Activated CD4-positive, alpha-beta T cell treated with anti-CD3 and anti-CD28 coated beads, Interleukin-2, amount 50 U/mL, for 48 hours (primary cell): ENCODE data around the gene GNA14.
A peak's percentile ranks its signal among the peaks of the same experiment; 100 is the strongest.
"Not testable (repeated sequence)": the region's sequence is repeated elsewhere in the genome, so short reads cannot be mapped to it uniquely, and the experiment has no call there.

Experiments used
- DNase-seq, 2 experiments: peaks; one replicate each; pipeline ENCODE4 v3.0.0-alpha.2; 2020

The GNA14 gene

DNA sequence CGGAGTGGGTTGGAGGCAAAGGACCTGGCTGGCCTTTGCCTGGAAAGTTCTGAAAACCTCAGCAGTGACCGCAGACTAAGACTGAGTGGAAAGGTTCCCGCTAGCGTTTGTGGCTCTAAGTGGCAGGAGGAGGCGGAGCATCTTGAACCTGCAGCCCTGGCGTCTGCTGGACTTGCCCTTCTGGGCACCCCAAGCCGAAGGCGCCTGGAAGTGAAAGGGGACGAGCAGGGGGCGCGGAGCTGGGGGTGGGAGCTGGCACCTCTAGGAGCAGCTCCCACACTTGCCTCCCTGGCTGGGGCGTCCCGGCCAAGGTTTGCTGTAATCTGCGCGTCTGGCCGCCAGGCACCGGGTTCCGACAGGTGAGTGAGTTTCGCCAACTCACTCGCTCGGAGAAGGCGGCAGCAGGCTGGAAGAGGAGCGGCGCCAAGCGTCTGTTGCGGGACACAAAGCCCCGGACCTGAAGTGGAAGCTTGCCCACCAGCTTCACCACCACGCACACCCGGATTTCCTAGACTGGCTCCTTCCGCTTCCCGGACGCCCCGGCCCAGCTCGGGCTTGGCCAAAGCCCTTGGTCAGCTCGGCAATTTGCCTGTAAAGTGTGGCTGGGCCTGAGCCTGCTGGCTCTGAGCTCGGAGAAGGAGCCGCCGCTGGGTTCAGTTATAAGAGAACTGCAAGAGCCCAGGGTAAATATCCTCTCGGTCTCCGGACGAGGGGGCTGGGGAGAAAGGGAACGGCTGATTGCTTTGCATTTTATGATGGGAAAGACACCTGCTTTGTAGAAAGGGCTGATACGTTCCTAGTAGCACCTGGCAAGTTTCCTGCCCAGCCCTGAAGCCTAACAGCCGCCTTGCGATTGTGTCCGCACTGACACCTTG, at the start of gene GNA14:
Gene GNA14 (minus strand): TSS at position 89 of the 875 bp plus-strand sequence. CDS start 529 bp downstream, outside the sequence.
- peak; percentile 6 to 16 for DNase-seq

DNA sequence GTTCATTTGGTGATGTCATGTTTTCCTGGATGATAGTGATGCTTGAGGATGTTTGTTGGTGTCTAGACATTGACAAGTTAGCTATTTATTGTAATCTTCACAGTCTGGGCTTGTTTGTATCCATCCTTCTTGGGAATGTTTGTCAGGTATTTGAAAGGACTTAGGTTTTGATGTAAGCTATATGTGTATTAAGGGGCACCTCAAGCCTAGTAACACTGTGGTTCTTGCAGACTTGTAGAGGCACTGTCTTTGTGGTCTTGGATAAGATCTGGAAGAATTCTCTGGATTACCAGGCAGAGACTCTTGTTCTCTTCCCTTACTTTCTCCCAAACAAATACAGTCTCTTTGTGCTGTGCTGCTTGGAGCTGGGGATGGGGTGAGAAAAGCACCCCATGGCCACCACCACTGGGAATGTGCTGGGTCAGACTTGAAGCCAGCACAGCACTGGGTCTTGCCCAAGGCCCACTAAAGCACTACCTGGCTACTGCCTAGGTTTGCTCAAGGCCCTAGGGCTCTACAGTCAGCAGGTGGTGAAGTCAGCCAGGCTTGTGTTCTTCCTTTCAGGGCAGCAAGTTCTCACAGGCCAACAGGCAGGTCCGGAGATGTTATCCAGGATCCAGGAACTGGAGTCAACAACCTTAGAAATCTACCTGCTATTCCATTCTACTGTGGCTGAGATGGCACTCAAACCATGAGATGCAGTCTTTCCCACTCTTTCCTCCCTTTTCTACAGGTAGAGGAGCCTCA, 49.3 kb upstream of the GNA14 start:
- no peak for DNase-seq

GRCh38 chr9:77690723-77691122, 42.6 kb upstream of the GNA14 start:
- DNase-seq, result not testable (repeated sequence)

- not testable (repeated sequence) for DNase-seq
Observed at GRCh38 chr9:77690119-77690518, 42.0 kb upstream of the GNA14 start.

DNA sequence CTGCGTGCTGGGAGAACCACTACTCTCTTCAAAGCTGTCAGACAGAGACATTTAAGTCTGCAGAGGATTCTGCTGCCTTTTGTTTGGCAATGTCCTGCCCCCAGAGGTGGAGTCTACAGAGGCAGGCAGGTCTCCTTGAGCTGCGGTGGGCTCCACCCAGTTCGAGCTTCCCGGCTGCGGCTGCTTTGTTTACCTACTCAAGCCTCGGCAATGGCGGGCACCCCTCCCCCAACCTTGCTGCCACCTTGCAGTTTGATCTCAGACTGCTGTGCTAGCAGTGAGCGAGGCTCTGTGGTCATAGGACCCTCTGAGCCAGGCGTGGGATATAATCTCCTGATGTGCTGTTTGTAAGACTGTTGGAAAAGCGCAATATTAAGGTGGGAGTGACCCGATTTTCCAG, 39.6 kb upstream of the GNA14 start:
- not testable (repeated sequence) for DNase-seq

- DNase-seq, result no peak
Observed at GRCh38 chr9:77680581-77680980, 32.5 kb upstream of the GNA14 start.

- DNase-seq, result no peak
Observed at GRCh38 chr9:77679661-77680368, 31.7 kb upstream of the GNA14 start.

GRCh38 chr9:77679088-77679487, 31.0 kb upstream of the GNA14 start:
- DNase-seq, result no peak

DNA sequence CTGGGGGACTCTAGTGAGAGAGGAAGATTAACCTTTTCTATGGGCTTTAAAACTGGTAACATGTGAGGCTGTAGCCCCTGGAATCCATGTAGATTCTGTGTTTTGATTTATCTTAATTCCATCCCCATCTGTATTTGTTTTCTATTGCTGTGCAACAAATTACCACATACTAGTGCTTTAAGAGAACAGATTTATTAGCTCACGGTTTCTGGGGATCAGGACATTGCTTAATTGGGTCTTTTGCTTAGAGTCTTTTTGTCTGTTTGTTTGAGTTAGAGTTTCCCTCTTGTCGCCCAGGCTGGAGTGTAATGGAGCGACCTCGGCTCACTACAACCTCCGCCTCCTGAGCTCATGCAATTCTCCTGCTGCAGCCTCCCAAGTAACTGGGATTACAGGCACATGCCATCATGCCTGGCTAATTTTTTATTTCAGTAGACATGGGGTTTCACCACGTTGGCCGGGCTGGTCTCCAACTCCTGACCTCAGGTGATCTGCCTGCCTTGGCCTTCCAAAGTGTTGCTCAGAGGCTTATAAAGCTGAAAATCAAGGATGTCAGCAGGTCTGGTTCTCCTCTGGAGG, 29.9 kb upstream of the GNA14 start:
- no peak for DNase-seq

- no peak for DNase-seq
Observed at GRCh38 chr9:77677397-77677796, 29.3 kb upstream of the GNA14 start.

DNA sequence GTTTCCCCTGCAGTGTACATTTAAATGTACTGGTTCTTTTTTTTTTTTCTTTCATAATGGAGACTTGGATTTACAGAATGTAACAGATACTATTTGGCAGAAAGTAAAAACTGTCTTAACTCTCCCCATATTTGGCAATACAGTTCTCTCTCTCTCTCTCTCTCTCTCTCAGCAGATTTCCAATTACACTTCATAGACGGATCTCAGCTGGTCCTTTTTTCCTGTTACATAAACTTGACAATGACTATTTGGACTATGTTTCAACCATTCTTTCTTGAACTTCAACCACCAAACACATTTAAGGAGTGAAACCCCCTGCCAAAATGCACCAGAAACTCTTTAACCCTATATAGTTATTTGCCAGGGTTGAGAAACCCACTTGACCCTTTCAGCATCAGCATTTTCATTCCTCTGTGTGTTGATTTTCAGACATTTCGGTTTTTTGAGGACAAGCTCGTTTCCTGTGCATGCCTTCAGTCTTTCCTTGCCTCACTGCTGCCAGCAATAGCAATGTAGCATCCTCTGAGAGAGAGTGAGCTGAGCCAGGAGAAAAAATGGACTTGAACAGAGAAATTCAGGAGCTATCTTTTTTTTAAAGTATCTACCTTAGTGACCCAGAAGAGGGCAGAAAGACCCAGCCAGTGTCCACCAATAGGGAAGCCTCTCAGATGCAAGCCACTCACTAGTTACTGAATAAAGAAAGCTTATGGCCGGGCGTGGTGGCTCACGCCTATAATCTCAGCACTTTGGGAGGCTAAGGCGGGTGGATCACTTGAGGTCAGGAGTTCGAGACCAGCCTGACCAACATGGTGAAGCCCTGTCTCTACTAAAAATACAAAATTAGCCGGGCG, 26.0 kb upstream of the GNA14 start:
- DNase-seq, result no peak

GRCh38 chr9:77672183-77672582, 24.1 kb upstream of the GNA14 start:
- no peak for DNase-seq

DNA sequence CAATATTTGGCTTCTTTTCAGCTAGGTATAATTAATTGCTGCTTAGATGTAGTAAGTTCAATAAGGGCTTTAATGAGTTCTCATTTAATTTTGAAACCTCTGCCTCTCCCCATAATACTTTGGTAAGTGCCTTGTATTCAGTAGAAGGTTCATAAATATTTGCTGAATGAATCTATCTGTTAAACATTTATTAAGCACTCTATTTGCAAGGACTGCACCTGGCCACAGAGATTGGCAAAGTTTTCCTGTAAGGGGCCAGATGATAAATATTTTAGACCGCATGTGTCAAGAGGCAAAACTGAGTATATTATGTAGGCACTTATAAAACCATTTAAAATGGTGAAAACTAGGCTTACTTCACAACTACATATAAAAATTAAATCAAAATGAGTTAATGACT, 19.0 kb upstream of the GNA14 start:
- no peak for DNase-seq

DNA sequence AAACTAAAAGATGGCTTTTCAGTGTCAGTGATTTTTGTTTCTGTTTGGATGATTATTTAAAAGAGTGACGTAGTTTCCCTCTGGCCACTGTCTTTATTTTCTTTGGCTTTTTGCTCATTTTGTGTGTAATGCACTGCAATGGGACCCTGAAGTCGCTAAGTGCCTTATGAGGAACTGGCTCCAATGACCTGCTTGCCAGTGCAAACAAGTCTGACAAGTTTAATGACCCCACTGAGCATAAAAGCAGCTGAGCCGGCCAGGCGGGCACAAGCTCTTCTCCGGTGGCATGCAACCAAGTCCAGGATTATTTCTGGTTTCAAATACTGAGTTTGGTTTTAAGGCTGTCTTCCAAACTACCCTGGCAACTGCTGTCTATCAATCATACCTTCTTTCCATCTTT, 15.6 kb upstream of the GNA14 start:
- no peak for DNase-seq

GRCh38 chr9:77661566-77662085, 13.5 kb upstream of the GNA14 start:
- DNase-seq, result no peak

- DNase-seq, result no peak
Observed at GRCh38 chr9:77659926-77660325, 11.8 kb upstream of the GNA14 start.

DNA sequence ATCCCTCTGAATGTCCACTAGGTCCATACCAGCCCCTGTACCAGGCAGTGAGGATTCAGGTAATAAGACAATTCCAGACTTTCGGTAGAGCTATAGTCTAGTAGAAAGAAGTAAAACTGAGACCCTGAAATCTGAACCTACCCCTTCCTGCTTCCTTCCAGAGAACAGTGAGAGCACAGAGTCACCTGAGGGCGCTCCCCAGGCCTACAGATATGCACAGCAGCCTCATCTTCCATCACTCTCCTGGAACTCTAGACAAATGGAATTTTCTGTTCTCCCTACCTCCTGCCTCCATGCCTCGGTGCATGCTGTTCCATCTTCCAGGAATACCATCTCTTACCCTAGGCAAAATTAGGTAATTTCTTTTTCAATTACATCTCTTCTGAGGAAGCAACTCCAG, 3.1 kb upstream of the GNA14 start:
- DNase-seq, result no peak

DNA sequence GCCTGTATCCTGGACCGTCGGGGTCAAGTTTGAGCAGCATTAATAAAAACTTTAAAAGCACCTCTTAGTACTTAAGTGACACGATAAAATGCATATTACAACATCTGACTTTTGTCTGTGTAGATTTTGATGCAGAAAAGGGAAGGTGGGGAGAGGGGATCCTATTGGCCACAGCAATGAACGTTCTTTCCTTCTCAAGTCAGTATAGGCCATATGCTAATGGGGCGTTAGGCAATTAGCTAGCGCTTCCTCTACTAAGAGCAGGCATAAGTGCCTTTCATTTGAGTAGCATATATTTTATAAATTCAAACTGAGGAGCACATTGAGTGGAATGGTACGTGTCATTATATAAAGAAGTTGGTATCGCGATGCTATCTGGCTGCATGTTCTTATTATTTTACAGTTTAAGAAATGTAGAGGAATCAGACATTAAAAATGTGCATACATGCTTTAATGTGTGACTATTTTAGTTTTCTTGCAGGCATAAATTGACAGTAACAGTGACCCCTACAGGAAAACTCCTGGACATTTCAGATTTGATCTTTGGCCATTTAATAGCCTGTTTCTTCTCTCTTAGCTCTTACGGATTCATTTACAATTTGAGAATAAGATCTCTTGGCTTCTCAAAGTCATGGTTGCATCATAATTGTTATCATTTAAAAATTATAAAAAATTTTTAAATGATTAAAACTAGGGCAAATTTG, 1.1 kb upstream of the GNA14 start:
- no peak for DNase-seq

DNA sequence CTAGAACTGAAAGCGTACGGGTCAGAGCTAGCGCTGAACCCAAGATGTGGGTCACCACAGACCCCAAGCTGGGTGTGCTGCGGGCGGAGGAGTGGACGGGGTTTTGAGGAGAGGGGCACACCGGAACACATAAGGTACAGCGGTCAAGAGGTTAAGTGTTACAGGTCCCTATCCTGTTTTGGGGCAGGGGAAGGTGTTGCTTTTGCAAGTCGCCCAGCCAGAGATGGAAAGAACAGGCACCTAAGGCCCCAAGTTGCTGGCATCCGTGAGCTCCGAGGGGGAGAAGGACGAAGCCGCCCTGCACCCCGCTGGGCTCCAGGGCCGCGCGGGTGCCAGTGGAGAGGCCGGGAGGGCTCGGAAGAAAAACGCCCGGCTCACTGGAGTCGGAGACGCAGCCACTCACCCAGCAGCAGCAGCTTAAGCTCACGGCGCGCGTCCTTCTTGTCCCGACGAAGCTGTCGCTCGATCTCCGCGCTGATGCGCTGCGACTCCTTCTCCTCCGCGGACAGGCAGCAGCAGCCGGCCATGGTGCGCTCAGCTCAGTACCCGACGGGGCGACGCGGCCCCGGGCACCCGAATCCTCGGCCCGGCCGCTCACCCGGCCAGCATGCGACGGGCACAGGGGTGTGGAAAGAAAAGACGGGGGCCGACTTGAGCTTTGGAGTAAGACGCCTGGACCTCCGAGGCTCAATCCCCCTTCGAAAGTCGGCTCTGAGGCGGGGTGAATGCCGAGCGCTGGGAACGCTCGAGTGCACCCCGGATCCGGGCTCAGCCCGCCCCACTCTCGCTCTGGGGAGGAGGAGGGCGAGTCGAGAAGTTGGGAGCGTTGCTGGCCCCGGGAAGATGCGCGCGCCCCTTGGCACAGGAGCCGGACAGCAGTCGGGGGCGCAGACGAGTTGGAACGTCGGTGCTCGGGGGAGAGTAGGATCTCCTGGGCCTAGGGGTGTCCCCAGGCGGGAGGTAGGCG, 572 bp downstream of the GNA14 start:
- peak; percentile 13 to 23 for DNase-seq

DNA sequence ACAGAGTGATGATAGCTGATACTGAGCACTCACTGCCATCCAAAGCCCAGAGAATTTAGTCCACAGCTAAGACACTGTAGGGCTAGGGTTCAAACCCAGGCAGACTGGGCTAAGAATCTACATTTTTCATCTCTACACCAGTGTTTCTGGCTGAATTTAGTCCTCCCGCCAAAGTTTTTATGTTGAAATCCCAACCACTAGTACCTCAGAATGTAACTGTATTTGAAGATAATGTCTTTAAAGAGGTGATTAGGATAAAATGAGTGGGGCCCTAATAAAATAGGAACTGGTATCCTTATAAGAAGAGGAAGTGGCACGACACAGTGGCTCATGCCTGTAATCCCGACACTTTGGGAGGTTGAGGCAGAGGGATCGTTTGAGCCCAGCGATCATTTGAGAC, 4.3 kb downstream of the GNA14 start:
- no peak for DNase-seq
